UCSD-AML1 (cell line): ENCODE data around the gene NFE2L2.
A peak's percentile ranks its signal among the peaks of the same experiment; 100 is the strongest.
"Not testable (repeated sequence)": the region's sequence is repeated elsewhere in the genome, so short reads cannot be mapped to it uniquely, and the experiment has no call there.

Source experiments
- DNase-seq: peaks from one replicate; lab custom pipeline; 2025; ENCODE audit not compliant: unreplicated experiment; lab: John Stamatoyannopoulos, UW

The NFE2L2 gene

DNA sequence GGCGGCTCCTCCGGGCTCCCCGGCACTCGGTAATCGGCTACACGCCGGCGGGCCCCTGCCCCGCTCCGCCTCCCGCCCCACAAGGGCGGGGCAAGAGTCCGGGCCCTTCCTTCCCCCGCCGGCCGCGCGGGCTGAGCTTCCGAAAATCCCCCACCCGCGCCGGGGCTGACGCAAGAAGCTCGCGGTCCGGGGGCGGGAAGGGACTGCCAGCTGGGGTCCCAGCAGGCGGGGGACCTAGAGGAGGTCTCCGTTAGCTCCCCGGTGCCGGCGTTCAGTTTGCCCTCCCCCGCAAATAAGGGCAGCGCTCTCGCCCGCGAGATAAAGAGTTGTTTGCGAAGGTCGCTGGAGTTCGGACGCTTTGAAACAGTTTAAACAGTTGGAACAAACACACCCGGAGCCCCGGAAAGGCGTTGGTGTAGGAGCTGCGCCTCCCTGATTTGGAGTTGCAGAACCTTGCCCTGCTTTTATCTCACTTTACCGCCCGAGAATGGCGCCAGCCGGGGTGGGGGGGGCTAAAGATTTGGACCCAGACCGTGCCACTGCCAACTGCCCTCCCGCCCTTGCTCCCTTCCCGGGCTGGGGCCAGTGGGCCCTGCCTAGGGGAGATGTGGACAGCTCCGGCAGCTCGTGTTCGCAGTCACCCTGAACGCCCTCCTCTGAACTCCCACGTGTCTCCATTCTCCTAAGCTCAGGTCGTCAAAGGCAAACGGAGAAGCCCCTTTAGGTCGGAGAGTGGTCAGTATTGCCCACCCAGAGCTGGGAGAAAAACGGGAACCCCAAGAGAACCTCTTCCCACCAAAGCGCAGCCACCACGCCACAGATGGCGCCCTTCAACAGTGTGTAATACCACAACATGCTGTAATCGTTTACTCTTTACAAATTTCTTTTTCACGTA is at the start of gene NFE2L2:
Gene NFE2L2 (minus strand): TSS at position 35 of the 895 bp plus-strand sequence. CDS start 151 bp downstream, outside the sequence.
- peak; percentile 91 for DNase-seq

DNA sequence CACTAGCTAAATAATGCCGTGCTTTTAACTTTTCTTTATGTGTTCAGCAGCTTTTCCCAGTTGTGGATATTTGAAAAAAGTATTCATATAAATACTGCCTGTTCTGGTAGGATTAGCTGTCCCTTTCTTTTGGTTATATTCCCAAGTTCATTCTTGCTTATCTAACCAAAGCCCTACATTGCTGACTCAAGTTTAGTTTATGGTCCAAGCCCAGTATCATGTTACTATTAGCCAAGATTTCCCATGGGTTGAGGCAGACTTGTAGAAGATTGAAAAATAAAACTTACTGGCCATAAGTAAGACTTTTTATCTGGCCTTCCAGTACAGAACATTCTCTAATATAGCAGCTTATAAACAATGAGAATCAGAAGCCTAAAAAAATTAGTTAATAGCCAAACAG is 49.7 kb upstream of the NFE2L2 start:
- DNase-seq: no peak

DNA sequence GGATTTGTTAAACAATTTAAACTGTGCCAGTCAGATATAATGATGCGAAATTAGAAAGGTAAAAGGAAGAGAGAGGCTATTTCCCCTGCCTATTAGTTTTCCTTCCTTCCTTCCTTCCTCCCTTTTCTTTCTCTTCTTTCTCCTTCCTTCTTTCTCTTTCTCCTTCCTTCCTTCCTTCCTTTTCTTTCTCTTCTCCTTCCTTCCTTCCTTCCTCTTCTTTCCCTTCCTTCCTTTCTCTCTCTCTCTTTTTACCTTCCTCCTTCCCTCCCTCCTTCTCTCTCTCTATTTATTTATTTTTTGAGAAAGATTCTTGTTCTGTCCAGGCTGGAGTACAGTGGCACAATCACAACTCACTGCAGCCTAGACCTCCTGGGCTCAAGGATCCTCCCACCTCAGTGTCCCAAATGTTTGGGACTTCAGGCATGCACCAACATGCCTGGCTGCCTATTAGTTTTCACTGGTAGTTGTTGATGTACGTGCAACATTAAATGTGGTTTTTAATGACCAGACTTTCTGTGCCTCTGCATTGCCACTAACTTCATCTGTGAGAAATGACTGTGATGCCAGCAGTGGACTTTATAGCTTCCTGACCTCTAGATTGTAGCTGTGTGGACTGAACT is 48.7 kb upstream of the NFE2L2 start:
- no peak for DNase-seq

DNA sequence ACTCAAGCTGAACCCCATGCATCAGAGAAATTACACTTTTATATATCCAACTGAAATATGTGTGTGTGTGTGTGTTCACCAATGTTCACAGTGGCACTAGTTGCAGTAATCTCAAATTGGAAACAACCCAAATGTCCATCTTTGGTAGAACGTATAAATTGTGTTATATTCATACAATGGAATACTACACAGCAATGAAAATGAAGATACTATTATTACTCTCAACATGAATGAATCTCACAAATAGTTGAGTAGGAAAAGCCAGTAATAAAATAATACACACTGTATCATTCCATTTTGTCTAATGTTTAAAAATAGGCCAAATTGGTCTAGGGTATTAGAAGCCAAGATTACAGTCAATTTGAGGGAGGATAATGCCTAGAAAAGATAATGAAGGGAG is 48.0 kb upstream of the NFE2L2 start:
- DNase-seq: no peak

DNA sequence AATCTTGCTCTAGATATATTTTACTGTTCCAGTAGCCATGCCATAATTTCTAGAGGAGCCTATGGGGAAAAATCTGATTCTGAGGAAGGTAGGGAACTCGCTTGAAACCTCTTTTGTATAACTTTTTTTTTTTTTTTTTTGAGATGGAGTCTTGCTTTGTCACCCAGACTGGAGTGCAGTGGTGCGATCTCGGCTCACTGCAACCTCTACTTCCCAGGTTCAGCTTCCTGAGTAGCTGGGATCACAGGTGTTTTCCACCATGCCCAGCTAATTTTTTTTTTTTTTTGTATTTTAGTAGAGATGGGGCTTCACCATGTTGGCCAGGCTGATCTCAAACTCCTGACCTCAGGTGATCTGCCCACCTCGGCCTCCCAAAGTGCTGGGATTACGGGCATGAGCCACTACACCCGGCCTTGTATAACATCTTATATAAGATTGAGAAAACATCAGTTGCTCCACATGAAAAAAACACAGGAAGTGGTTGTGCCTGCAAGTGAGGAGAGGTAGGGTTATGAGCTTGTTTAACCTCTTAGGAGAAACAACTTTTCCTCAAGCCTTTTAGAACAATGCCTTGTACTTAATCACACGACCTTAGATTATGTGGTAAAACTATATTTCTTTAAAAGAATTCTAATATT is 45.3 kb upstream of the NFE2L2 start:
- not testable (repeated sequence) for DNase-seq

DNA sequence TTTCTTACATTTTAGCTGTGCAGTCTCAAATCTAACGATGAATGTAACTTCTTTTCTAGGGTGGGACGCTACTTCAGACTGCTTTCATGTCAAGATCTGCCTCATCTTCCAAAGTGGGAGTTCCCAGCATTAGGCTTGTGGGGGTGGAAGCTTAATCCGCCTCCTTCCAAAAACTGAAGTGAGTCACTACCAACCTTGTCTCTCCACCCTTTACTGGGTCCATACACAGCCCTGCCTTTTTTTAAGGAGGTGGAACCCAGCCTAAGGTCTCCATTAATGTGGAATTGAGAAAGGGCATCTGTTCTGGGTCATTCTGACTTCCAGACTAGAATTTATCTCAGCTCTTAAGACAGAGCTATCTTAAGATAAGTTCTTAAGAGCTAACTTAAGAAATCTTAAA is 42.0 kb upstream of the NFE2L2 start:
- no peak for DNase-seq

DNA sequence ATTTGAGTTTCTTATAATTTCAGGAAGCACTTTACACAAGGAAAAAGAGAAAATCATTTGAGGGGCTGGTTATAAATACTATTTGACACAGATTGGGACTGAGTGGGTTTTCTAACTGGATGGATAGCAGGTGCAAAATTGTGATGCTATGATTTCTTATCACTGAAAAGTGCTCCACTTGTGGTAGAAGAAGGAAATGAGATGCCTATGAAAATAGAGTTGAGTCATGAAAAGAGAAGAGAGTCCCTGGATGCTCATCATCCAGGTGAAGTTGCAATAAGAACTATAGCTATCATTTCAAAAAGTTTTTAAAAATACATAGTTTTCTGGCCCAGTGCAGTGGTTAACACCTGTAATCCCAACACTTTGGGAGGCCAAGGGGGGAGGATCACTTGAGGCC is 39.4 kb upstream of the NFE2L2 start:
- DNase-seq: no peak

DNA sequence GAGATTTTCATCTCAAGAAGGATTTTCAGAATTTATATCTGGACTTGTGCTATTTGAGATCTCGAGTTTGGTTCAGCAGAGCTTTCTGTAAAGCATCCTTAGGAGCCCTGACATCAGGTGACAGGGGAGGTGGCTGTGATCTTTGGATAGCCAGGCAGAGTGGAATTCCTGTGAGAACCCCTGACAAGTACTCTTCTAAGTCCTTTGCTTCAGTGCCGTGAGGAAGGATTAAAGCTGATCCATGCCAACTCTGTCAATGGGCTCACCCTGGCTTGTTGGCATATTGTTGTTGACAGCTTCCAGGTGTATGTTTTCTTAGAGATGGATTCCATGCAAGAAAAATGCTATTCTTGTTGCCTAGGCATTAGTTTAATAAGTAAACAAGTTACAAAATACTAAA is 38.0 kb upstream of the NFE2L2 start:
- no peak for DNase-seq

DNA sequence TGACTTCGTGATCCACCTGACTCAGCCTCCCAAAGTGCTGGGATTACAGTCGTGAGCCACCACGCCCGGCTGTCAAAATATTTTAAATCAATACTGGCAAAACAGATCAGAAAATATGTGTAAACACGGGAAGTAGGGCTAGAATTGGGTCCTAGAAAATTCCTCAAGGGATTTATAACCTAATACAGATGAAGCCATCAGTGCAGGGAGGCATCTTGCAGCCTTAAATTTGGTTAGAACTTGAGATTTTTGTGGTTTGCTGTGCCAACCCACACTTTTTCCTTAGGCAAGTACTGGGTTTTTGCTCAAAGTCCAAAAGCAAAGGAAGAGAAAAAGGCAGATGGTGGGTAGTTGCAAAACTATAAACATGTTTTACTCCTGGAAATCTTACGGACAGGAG is 33.7 kb upstream of the NFE2L2 start:
- DNase-seq: no peak

DNA sequence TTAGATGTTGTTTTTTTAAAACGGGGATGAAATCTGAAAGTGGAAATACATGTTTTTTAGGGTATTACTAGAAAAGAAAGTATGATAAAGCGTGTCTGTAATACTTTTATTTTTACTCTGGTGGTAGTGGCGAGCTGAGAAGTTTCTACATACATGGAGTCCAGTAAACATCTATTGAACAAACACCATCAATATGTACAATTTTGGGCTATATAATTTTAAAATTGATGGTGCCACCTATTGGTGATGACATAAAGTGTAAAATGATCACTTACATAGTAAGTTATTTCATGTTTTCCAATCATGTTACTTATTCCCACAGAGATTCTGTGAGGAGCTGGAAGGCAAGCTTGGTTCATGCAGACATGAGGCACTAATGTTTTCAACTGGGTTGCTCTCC is 31.5 kb upstream of the NFE2L2 start:
- no peak for DNase-seq

DNA sequence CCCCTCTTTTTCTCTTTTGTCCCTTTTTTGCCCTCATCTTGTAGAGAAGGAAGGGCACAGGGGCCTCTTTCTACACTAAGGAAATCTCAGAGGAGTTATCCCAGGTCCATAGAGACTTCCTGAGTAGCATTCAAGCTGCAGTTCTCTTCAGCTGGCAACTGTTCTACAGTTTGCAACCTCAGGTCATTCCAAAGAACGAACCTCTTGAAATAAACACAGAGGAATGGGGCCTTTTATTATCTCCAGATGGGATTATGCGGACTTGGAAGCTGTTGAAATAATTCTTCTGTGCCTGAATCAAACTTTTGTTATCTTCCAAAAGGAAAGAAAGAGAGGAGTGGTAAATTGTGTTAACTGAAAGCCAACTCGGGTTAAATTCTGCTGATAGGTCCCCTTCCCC is 31.0 kb upstream of the NFE2L2 start:
- no peak for DNase-seq

DNA sequence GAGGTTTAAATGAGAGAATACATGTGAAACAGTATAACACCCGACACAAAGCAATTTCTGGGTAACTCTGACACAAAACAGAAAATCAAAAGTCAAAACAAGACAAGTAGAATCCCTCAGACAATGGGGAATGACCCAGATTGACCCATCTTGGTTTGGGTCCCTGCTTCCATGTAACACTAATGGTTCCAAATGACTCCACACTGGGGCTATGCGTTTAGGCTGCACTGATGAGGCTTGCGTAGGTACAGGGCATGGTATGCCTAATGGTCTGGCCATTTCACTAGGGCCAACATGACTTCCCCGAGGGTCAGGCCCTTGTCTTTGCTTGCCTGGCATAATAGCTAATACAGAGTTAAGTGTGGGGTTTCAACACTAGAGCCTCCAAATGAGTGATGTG is 27.2 kb upstream of the NFE2L2 start:
- DNase-seq: no peak

DNA sequence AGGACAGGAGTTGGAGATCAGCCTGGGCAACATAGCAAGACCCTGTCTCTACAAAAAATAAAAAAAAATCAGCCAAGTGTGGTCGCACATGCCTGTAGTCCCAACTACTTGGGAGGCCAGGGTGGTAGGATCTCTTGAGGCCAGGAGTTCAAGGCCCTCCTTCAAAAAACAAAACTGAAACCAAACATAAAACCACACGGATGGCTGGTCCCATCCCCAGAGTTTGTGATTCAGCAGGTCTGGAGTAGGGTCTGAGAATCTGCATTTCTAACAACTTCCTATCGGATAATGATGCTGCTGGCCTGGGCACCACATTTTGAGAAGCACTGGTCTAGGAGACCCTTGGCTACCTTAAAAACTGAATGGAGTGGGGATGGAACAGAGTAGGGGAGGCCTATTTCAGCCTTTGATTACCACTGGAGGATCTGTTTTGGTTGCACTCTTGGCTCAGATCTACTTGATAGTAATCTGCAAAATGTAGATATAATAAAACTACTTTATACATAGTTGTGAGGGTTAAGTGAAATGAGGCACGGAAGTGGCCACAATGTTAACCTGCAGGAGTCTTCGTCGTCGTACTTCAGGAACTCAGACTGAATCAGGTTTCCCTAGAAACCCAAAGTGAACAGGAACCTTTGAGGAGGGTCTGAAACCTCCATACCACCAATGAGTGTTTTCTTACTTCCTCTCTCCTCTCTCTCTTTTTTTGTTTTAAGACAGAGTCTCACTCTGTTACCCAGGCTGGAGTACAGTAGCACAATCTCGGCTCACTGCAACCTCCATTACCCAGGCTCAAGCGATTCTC is 25.5 kb upstream of the NFE2L2 start:
- DNase-seq: no peak

DNA sequence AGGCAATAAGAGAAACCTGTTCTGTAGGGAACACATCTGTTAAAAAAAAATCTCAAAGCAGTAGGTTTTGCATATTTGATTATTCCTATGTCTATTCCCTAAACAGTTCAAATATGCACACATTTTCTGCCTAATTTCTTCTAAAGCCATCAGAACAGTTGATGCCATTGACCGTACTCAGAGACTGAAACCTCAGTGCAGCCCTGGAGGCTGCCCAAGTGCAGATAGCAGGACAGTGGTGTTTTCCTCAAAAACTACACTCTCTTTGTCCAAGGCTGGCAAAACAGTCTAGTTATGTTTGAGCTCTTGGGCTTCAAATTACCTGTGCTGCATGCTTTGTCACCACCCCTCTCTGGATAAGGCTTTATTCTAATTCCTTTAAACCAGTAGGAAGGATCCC is 23.3 kb upstream of the NFE2L2 start:
- DNase-seq: no peak

DNA sequence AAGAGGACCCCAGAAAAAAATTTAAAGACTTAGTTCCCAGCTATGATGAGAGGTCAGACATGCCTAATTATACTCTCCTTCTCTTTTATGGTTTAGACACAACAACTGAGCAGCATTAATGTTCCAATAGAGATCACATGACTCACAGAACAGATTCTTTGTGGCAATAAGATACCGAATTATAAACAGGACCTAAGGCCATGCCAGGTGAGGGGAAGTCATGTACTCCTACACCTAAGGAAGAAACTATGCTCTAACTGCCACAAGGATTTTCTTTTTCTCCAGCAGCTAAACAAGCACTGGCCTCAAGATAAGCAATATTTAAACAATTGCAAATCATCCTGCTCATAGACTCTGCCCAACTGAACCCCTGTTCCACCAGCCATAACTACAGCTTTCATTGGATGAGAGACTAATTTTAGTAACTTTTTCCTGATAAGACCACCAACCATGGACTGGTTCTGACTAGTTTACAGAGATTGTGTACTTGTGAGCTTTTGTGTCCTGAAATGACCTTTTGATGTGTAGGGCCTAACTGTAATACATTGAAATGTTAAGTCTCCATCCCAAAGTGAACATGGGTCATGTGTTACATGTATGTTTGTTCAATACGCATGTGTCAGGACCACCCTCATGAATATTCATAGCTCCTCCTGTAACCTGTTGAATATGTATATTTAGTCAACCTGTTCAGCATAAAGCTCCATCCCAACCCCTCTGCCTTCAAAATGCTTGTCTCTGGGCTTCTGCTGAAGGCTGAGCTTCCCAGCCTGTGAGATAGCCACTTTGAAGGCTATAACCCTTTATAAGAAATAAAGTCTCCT is 21.6 kb upstream of the NFE2L2 start:
- no peak for DNase-seq

DNA sequence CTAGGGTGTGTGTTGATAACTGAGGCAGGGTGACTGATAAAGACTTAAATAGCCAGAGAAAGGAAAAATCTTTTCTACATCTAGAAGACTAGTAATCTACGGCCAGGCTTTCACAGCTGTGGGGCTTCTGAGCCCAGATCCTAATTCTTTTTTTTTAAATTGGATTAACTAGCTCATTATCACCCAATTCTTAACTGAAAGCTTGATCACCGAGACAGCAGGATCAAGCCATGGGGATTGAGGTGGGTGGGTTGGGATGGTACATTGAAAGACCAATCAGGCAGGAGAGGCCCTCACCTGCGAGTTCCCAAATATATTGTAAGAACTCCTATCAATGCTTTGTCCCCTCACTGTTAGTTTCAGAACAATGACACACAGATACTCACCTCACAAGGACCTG is 20.0 kb upstream of the NFE2L2 start:
- no peak for DNase-seq

DNA sequence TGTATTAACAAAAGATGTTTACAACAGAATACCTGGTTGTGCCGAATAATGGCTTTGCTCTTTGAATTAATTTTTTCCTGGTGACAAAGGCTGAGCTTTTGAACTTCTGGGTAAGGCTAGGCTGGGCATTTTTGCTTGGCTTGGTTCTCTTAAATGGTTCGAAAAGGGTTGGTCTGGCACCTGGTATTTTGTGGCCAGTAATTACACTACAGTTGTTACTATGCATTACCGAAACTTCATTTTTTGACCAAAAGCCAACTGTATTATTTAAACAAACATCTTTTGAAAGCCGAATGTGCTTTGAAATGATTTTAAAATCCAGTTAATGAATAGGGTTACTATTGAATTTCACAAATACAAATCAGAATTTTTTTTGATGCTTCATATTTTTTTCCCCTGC is 19.4 kb upstream of the NFE2L2 start:
- DNase-seq: no peak

DNA sequence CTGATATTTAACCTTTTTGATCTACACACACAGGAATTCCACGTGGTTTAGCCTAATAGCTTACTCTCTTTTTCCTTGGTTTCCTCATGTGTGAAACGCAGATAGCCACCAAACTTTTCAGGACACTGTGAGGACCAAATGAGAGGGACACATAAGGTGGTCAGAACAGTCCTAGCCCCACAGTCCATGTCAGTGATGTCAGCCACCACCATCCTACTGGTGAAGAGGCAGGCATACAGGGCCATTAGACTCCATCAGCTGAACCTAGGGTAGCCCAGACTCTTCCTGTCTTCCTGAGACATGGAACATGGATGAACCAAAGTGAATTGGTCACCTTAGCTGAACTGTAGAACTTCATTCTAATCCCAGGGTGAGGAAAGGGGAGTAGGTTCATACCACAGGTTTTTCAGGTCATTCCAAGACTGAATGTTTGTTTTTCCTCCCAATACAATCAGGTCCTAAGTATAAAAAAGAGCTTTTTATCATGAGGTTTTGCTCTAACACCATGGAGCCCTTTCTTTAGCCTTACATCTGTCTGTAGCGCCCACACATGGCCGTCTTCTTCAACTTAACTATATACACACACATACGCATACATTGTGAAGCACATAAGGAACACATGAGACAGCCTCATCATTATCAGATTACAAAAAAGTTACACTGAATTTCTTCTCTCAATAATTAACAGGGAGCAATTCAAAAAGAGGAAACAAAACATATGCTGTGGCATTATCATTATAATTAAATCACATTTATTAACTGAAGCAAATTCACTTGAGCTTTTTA is 18.5 kb upstream of the NFE2L2 start:
- DNase-seq: no peak

DNA sequence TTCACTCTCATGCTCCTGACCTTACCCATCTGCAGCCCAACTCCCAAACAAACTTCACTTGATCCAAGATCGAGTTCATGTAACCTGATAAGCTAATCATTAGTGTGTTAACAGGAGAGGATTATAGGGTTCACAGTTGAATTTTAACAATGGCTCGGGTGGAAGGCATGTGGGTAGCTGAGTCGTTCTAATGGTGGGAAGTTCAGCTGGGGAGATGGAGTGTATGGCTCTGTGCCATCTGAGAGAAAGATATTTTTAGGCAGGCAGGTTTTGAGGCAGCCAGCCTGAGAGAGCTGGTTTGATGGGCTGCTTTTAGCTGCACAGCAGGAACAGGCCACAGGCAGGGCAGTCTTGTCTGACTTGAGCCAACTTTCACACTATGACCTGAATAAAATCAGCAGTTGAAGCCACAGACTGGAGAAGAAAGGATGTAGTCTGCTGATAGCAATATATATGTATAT is 17.7 kb upstream of the NFE2L2 start:
- peak; percentile 13 for DNase-seq
